ENCODE results near the gene PPP3CA.
A peak's percentile ranks its signal among the peaks of the same experiment; 100 is the strongest.

PPP3CA gene

GRCh38 chr4:101050088-101050836 is 297.1 kb downstream of the PPP3CA start:
- DNase-seq (ENCODE audit: low read depth) = no peak

GRCh38 chr4:101049549-101050001 is 297.8 kb downstream of the PPP3CA start:
- DNase-seq (ENCODE audit: low read depth) = no peak

GRCh38 chr4:101044766-101045165 is 302.6 kb downstream of the PPP3CA start:
- no peak for DNase-seq (ENCODE audit: low read depth)

DNA sequence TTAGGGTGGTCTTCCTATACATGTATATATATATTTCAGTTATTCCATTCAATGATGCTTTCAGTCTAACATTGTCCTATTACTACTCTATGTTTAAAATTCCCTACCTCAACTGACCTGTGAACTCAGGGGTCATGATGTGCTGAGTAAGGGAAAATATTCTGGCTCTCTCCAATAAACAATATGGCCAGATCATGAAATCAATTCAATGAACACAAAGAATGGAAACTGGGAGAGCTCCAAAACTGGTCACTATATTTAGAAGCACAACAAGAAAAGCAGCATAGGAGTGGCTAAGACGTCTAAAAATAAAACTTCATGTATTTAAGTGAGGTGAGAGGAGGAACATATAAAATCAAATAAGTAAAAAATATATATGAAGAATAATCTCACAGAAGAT is 304.5 kb downstream of the PPP3CA start:
- DNase-seq (ENCODE audit: low read depth) = peak; percentile 1

DNA sequence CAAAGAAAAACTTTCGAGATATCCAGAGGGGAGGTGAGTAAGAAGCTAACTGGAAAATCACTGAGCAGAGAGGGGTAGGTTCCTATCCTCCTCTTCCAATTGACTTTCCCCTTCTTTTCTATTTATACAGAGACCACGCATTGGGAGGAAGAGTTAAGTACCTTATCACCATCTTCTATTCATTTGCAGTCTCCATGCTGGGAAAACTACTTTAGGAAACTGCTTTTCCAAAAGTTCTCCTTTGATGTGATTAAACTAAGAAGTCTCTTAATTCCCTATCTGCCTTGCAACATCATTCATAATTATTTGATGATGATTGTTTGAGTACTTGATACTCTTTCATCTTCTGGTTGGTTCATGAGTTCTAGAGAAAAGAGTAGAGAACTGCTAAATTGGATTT is 306.6 kb downstream of the PPP3CA start:
- DNase-seq (ENCODE audit: low read depth) = no peak

DNA sequence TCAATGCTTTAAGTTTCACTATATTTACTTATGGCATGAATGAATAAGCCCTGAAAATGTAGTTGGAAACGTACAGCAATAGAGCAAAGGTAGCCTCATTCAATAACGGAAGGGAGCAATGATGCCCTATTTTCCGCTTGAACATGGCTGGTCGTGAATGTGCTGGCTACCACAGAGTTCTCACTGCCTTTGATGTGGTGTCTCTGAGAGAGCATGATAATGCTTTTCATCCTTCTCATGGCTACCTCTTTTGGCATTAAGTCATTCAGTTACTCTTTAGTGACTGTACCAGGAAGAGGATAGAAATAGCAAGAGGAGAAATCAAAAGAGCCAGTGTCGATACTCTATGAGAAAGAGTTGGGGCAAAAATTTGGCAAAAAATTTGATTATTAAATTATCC is 308.0 kb downstream of the PPP3CA start:
- DNase-seq (ENCODE audit: low read depth) = no peak

DNA sequence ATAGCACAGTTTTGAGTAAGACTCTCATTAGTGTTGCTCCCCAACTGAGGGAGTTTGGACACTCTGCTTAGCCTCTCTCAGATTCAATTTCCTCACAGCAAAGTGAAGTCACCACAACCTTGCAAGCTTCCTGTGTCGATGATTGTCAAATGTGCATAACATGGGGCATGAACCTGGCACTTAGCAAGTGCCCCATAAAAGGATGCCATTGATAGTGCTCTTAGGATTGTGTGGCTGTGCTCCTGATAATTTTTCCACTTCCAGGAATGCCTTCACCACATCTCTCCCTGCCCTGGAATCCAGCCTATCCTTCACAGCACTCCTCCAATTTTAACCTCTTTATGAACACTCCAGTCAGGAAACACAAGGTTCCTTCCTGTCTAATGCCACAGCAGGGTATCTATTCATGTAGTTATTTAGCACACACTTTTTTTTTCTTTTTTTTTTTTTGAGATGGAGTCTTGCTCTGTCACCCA is 309.4 kb downstream of the PPP3CA start:
- peak; percentile 3 for DNase-seq (ENCODE audit: low read depth)

DNA sequence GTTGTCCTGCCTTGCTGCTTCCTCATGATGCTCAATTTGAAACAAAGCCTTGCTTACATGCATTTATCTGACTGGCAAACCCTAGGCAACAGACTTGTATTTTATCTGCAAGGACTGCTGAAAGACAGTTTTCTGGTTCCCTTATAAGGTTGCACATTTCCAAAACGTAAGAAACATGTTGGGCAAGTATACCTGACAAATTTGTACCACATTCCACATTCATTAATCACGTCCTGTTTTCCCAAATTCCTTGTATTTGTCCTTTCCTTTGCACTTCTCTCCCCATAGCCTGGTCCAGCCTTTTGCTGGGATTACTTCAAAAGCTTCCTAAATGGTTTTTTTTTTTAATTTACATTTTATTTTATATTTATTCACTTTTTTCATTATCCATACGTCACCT is 310.1 kb downstream of the PPP3CA start:
- DNase-seq (ENCODE audit: low read depth) = no peak

DNA sequence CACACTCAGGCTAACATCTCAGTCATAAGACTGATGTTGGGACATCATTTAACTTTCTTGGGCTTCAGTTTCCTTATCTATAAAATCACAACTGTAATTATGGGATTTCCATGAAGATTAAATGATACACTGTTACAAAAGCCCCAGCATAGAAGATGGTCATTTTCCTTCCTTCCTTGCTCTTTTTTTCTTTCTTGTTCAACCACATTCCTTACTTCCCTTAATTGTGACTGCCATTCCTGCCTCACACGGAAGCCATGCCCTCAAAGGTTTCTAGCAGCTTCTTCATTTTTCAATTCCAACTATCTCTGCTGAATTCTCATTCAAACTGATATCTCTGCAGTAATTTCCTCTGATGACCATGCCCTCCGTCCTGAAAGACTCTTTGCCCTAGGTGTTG is 311.8 kb downstream of the PPP3CA start:
- DNase-seq (ENCODE audit: low read depth) = no peak

- no peak for DNase-seq (ENCODE audit: low read depth)
Observed at GRCh38 chr4:101033986-101034385, 313.3 kb downstream of the PPP3CA start.

DNA sequence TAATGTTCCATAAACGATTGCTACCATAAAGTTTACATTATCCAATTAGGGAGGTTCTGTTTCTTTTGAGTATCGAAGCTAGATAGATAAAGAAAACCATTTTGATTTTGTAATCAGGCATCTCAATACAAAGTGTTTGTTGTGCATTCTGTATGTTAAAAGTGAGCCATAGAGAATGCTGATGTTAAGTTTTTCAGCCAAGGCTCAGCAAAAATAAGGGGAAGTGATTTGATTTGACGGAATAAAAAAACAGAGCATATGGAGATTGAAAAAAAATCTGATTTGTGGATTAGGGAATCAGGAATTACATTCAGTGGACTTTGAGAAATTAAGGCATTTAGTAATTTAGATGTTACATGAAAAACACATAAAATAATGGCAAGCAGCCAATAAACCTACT is 314.8 kb downstream of the PPP3CA start:
- DNase-seq (ENCODE audit: low read depth) = no peak

GRCh38 chr4:101031971-101032370 is 315.4 kb downstream of the PPP3CA start:
- DNase-seq (ENCODE audit: low read depth) = no peak

DNA sequence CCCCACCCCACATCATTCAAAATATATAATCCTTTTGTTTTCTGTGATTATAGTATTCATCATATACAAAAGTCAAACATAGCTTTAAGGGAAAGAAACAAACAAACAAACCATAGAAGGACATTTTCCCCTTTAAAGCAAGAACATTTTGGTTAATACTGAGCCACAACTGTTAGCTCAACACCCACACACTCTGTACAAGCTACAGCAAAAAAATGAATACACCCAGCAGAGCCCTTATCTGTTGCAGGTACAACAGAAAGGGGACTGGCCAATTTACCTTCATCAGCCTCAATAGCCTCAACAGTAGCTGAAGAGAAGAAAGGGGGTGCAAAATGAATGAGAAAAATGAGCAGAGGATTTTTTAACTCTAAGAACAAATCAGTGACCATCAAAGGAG is 318.4 kb downstream of the PPP3CA start:
- no peak for DNase-seq (ENCODE audit: low read depth)

DNA sequence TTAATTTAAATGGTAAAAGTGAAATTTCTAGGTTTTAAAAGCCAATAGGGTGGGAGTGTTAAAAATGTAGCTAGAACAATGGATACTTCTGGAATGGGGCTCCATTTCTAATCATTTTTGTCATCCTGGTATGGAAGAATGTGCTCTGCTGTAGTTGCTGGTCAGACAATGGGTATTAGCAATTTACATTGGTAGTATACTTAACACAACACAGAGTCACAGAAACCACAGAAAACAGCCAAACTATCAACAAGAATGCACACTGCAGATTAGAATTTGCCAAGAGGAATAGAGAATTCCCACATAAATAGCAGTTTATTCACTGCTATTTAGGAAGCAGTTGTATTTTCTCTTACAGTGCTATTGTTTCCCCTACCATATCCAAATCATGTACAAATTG is 319.6 kb downstream of the PPP3CA start:
- no peak for DNase-seq (ENCODE audit: low read depth)

- no peak for DNase-seq (ENCODE audit: low read depth)
Observed at GRCh38 chr4:101025755-101026154, 321.6 kb downstream of the PPP3CA start.

- peak; percentile 34 for DNase-seq (ENCODE audit: low read depth)
Observed at GRCh38 chr4:101022151-101023024, 324.9 kb downstream of the PPP3CA start.

- peak; percentile 53 for DNase-seq (ENCODE audit: low read depth)
Observed at GRCh38 chr4:101020956-101021355, 326.4 kb downstream of the PPP3CA start.

- no peak for DNase-seq (ENCODE audit: low read depth)
Observed at GRCh38 chr4:101019941-101020401, 327.4 kb downstream of the PPP3CA start.

- DNase-seq (ENCODE audit: low read depth) = no peak
Observed at GRCh38 chr4:101019313-101019712, 328.0 kb downstream of the PPP3CA start.

GRCh38 chr4:101018836-101019235 is 328.5 kb downstream of the PPP3CA start:
- no peak for DNase-seq (ENCODE audit: low read depth)

- DNase-seq (ENCODE audit: low read depth) = no peak
Observed at GRCh38 chr4:101014417-101014816, 332.9 kb downstream of the PPP3CA start.

DNA sequence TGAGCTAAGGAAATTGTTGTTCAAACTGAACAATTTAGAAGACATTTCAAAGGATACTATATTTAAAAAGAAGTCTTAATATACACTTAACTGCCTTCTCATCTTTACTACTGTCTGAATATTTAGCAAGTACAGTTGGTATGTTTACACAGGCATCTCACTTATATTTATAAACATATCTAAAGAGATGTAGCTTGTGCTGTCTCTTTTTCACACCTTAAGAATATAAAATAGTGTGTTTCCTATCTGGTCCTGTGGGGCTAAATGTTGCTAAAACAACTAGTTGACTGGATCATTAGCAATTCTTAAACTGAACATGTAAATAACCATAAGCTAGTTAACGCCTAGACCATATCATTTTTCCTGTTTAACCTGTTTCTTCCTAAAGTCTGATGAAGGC is 336.3 kb downstream of the PPP3CA start:
- DNase-seq (ENCODE audit: low read depth) = no peak

DNA sequence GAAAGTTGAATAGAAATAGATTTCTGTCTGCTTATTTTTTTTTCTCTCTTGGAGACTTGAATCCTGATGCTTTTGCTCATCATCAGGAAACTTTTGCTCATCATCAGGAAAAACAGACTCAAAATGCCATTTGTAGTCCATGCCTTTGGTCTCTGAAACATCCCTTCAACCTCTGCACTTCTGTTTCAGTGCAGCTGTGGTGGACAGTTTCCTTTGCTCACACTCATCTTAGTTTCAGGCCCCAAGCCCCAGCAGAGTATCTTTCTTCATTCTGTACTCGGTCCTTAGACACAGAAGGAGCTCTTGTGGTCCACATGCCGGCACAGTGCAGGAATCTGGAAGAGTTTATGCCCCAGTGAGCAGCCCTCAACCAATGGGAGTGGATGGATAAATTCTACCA is 337.9 kb downstream of the PPP3CA start:
- DNase-seq (ENCODE audit: low read depth) = no peak
